NOMO-1 (cell line): ENCODE results near the gene ZNF200.
"Not testable (repeated sequence)": the region's sequence is repeated elsewhere in the genome, so short reads cannot be mapped to it uniquely, and the experiment has no call there.

ENCODE experiments used
- DNase-seq, 2 experiments: peaks; one replicate each; lab custom pipeline; 2025; ENCODE audit not compliant: unreplicated experiment in 2 of 2; lab: John Stamatoyannopoulos, UW

Gene ZNF200, protein sequence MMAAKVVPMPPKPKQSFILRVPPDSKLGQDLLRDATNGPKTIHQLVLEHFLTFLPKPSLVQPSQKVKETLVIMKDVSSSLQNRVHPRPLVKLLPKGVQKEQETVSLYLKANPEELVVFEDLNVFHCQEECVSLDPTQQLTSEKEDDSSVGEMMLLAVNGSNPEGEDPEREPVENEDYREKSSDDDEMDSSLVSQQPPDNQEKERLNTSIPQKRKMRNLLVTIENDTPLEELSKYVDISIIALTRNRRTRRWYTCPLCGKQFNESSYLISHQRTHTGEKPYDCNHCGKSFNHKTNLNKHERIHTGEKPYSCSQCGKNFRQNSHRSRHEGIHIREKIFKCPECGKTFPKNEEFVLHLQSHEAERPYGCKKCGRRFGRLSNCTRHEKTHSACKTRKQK

GRCh38 chr16:3234857-3235561 lies at the start of gene ZNF200:
Gene ZNF200, minus strand, starts transcription at chr16:3235158. Its CDS starts 1,403 bp downstream, at chr16:3233755.
- peak; percentile 92 for DNase-seq

DNA sequence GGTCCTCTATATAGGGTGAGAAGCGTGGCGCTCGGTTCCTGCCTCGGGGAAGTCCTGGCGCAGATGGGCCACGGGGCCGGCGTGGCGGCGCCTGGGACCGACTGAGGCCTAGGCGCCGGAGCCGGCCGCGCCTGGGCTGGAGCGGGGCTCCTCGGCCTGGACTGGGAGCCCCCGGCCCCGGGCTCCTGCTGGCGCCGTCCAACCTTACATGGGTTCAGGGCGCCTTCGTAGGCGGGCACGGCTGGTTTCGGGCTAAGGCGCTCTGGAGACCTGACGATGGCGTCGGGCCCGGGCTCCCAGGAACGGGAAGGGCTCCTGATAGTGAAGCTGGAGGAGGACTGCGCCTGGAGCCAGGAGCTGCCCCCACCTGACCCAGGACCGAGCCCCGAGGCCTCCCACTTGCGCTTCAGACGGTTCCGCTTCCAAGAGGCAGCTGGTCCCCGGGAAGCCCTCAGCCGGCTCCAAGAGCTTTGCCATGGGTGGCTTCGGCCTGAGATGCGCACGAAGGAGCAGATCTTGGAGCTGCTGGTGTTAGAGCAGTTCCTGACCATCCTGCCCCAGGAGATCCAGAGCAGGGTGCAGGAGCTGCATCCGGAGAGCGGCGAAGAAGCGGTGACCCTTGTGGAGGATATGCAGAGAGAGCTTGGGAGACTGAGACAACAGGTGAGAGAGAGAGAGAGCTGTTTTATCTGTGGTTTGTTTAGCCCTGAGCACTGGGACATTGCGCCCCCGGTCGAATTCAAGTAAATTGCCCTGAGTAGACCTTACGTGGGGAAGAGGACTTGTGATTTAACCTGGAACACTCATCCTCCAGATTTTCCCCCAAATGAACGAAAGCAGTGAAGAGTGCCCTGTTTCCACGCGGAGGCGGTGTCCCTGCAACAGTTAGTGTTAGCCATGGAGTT lies 48.8 kb upstream of the ZNF200 start:
- DNase-seq = no peak

GRCh38 chr16:3282730-3283542 lies 48.0 kb upstream of the ZNF200 start, which contains the start of gene ZNF263:
Gene ZNF263, plus strand, starts transcription at chr16:3283491. Its CDS starts 328 bp downstream, at chr16:3283819.
- peak; percentile 98 to 99 for DNase-seq

- DNase-seq = peak; percentile 69 to 72
Observed at GRCh38 chr16:3282103-3282729, 47.3 kb upstream of the ZNF200 start.

GRCh38 chr16:3281222-3281820 lies 46.4 kb upstream of the ZNF200 start:
- peak in 1 of 2 experiments; percentile 13 for DNase-seq

GRCh38 chr16:3276679-3277078 lies 41.7 kb upstream of the ZNF200 start:
- DNase-seq = no peak

DNA sequence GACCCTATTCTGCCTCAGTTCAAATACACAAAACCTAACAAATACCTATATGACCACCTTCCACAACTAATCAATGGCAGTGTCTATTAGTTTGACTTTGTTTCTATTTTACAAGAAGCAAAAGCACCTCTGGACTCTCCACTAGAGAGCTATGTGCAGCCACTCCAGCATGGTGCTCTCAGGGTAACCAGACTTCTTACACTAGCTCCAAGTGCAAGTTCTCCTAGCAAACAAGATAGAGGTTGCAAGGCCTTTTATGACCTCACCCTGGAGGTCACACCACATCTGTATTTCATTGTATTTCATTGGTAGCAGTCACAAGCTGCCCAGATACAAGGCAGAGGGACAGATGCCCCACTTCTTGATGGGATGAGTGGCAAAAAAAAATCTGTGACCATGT lies 40.0 kb upstream of the ZNF200 start:
- no peak for DNase-seq

DNA sequence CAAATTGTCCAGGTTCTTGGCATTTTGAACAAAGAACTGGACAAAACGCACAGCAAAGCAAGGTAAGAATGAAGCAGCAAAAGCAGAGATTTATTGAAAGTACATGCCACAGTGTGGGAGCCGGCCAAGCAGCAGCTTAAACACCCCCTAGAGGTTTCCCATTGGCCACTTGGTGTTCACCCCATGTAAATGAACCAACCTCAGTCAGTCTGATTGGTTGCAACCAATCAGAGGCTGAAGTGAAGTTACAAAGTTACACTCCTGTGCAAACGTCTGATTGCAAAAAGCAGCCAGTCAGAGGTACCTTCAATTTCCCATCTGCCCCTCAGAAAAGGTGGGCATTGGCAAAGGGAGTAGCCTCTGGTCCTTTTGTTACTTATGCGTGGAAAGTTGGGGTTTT lies 39.5 kb upstream of the ZNF200 start:
- no peak for DNase-seq

- not testable (repeated sequence) for DNase-seq
Observed at GRCh38 chr16:3271281-3271680, 36.3 kb upstream of the ZNF200 start.

DNA sequence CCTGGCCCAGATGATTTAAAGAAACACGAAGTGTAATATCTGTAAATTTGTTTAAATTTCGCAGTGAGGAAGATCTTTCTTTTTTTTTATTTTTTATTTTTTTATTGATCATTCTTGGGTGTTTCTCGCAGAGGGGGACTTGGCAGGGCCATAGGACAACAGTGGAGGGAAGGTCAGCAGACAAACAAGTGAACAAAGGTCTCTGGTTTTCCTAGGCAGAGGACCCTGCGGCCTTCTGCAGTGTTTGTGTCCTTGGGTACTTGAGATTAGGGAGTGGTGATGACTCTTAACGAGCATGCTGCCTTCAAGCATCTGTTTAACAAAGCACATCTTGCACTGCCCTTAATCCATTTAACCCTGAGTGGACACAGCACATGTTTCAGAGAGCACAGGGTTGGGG lies 35.8 kb upstream of the ZNF200 start:
- not testable (repeated sequence) for DNase-seq

DNA sequence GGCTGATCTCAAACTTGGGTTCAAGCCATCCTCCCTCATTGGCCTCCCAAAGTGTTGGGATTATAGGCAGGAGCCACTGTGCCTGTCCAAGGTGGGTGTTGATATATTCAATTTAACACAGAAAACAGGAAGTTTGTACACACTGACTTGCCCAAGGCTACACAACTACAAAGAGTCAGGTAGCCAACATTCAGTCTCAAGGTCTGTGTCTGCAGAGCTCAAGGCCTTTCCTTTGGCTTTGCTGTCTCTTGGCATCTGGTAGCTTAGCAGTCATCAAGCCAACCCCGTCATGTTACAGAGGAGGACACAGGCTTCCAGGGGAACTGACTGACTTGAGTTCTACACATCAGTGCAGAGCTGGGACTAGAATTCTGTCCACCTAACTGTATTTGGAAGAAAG lies 33.3 kb upstream of the ZNF200 start:
- no peak for DNase-seq

DNA sequence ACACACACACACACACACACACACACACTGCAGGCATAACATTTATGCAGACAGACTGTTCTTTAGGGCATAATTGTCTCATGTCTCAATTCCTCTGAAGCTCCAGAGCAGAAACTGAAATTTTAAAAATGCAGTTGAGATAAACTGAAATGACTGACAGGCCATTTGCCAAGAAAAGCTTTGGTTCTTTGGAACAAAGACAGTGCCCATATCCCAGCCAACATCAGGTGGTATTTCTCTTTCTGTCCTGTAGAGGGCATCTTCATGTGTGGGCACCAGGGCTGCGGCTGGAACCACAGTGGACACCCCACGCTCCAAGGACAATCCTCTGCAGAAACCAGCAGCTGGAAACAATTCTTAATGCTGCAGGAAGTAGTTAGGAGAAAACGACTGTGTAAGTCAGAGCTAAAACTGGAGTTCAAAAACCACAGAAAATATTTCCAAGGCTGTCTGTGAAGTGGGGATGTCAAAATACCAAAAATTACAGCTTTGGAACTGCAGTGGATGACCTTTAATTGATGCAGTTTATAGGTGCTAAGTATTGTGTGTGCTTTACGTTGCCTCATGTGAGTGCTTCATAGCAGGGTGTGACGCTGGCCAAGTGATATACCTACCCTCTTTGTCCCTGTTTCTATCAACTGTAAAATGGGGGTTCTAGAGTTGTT lies 32.0 kb upstream of the ZNF200 start:
- DNase-seq = no peak

DNA sequence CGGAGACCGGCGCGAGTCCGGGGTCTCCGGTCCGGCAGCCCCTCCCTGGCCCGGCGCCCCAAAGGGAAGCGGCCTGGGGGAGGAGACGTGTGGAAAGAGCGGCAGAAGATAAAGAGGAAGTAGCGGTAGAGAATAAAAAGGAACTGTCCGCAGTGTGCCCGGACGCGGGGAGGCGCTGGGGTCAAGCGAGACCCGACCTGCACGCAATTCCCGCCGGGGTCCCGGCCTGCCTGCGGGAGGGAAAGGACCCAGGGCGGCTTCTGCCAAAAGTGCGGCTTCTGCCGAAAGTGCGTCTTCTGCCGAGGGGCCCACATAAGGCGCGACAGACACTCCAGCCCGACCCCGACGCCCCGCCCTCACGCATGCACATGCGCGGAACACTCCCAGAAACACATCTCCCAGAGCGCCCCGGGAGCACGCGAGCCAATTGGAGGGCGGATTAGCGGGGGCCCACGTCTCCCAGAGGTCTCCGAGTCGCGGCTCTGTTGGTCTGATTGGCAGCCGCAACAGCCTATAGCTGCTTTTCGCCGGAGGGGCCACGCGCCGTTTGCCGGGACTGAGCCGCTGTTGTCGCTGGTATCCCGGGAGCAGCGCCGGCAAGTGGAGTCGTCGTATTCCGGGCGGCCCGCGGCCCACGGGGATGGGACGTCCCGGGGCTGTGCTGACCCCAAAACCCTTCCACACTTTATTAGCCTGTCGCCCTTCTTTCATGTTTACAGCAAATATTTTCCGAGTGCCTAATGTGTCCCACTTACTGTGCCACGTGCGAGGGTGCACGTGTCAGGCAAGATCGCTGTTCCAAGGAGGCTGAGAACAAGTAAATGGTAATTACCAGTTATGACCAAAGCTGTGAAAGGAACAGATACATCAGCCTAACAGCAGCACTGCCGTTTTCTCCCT lies 29.4 kb upstream of the ZNF200 start:
- peak; percentile 92 to 93 for DNase-seq

DNA sequence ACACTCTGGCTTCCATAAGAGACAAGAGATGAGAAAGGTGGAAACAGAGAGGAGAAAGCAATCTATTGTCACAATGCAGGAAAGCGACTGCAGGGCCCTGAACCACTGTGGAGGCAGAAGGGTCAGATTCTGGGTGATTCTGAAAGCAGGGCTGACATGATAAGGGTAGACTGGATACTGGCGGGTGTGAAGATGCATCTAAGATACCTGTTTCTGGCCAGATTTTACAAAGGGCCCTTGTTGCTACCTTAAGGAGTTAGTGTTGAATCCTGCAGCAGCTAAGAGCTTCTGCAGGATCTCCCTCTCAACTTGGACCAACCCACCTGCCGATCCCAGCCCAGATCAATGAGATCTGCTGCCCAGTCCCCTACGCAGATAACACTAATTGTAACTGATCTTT lies 27.6 kb upstream of the ZNF200 start:
- no peak for DNase-seq

DNA sequence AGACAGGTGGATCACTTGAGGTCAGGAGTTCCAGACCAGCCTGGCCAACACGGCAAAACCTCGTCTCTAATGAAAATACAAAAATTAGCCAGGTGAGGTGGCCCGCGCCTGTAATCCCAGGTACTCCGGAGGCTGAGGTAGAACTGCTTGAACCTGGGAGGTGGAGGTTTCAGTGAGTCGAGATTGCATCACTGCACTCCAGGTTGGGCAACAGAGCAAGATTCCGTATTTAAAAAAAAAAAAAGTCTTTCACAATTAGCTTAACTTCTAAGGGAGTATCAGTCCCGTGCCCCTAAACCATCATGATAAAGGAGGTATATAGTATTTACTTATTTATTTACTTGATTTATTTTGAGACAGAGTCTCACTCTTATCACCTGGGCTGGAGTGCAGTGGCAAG lies 24.9 kb upstream of the ZNF200 start:
- peak; percentile 8 to 35 for DNase-seq

GRCh38 chr16:3256866-3257465 lies 22.0 kb upstream of the ZNF200 start:
- DNase-seq = no peak

- peak; percentile 68 to 87 for DNase-seq
Observed at GRCh38 chr16:3256146-3256865, 21.3 kb upstream of the ZNF200 start, which contains the start of gene MEFV. Gene MEFV, minus strand, starts transcription at chr16:3256633. Its CDS starts 46 bp downstream, at chr16:3256587.
